Measurements from ENCODE around the gene CMTM2. TPM values are rescaled to one million over a fixed set of nuclear protein-coding genes. Genes with fewer than 3 reads are reported as not detected.

CMTM2 gene
- total RNA-seq, 4 donors from 2014 or later = not detected

DNA sequence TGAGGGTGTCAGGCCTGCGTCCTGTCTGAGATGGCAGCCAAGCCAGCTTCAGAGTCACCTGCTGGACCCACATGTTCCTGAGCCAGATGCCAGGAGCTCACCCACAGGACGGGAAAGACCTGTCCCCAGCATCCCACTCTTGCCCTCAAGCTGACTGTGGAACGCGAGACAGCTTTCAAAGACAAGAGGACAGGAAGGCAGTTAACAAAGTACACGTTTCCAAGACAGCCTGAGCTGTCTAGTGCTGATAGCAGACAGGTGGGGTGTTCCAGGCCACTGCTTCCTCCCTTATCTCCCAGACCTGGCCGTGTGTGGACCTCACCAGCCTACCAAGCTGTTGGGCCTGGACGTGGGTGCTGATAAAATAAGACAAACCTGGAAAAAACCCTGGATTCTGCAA, 38.5 kb downstream of the CMTM2 start:
- Histone ChIP-seq H3K36me3 (peaks cover 27% of the 10 kb centered on the region), H3K4me1 (peaks cover 21% of the 10 kb centered on the region), H3K27me3 (no peaks in the 10 kb centered on the region), H3K4me3 (no peak overlapping the region), H3K9me3 (no peaks in the 10 kb centered on the region), H3K27ac (peak overlapping the region; percentile 68)
- DNase-seq (ENCODE audit: low spot score in 2 of 2) = no peak
- 53% methylated on average over 7 of the region's 7 CpGs for WGBS
- TF ChIP-seq POLR2A (IDR thresholded peaks at IDR 0.05) = no peak

GRCh38 chr16:66618588-66619375, 39.5 kb downstream of the CMTM2 start:
- H3K4me3 ChIP-seq = no peak overlapping the region
- no peaks in the 10 kb centered on the region for H3K27me3 ChIP-seq
- H3K4me1 ChIP-seq = peaks cover 21% of the 10 kb centered on the region
- 24% methylated on average over 7 of the region's 10 CpGs for WGBS
- H3K36me3 ChIP-seq = peaks cover 21% of the 10 kb centered on the region
- no peaks in the 10 kb centered on the region for H3K9me3 ChIP-seq
- no peak for DNase-seq (ENCODE audit: low spot score in 2 of 2)
- peak overlapping the region; percentile 68 for H3K27ac ChIP-seq
- TF ChIP-seq POLR2A (IDR thresholded peaks at IDR 0.05) (no peak), POLR2AphosphoS5 (IDR thresholded peaks at IDR 0.05) (no peak), EP300 (IDR thresholded peaks at IDR 0.05) (no peak)
- TF ChIP-seq, protein P1, sequence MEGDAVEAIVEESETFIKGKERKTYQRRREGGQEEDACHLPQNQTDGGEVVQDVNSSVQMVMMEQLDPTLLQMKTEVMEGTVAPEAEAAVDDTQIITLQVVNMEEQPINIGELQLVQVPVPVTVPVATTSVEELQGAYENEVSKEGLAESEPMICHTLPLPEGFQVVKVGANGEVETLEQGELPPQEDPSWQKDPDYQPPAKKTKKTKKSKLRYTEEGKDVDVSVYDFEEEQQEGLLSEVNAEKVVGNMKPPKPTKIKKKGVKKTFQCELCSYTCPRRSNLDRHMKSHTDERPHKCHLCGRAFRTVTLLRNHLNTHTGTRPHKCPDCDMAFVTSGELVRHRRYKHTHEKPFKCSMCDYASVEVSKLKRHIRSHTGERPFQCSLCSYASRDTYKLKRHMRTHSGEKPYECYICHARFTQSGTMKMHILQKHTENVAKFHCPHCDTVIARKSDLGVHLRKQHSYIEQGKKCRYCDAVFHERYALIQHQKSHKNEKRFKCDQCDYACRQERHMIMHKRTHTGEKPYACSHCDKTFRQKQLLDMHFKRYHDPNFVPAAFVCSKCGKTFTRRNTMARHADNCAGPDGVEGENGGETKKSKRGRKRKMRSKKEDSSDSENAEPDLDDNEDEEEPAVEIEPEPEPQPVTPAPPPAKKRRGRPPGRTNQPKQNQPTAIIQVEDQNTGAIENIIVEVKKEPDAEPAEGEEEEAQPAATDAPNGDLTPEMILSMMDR (IDR thresholded peaks at IDR 0.05) = no peak

- WGBS = 65% methylated on average over 12 of the region's 12 CpGs
- no peak for DNase-seq (ENCODE audit: low spot score in 2 of 2)
- Histone ChIP-seq H3K27me3 (no peaks in the 10 kb centered on the region), H3K4me1 (peaks cover 21% of the 10 kb centered on the region), H3K9me3 (no peaks in the 10 kb centered on the region), H3K4me3 (no peak overlapping the region), H3K36me3 (peaks cover 12% of the 10 kb centered on the region), H3K27ac (peak overlapping the region; percentile 68)
- no peak for TF ChIP-seq EP300 (IDR thresholded peaks at IDR 0.05)
- TF ChIP-seq, protein P1 (IDR thresholded peaks at IDR 0.05) = no peak
- no peak for TF ChIP-seq POLR2AphosphoS5 (IDR thresholded peaks at IDR 0.05)
- TF ChIP-seq POLR2A (IDR thresholded peaks at IDR 0.05) = no peak
Observed at GRCh38 chr16:66619534-66620428, 40.5 kb downstream of the CMTM2 start.

DNA sequence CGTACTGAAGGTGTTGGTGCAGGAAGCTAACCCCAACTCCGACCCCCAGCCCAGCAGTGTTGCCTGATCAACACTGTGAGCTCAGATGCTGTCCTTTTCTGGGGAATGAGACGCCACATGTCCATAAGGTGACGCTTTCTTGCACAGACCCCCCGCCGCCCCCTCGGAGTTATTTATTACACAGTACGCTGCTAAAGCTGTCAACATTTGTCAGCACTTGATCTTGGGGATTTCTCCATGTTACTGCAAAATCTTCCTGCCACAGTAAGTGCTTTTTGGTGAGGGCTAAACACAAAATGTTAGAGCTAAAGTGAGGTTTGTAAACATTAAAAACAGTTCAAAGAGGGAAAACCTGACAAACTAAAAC, 41.1 kb downstream of the CMTM2 start:
- Histone ChIP-seq H3K36me3 (peaks cover 11% of the 10 kb centered on the region), H3K27me3 (no peaks in the 10 kb centered on the region), H3K9me3 (no peaks in the 10 kb centered on the region), H3K4me1 (peaks cover 21% of the 10 kb centered on the region), H3K27ac (no peak overlapping the region), H3K4me3 (no peak overlapping the region)
- 89% methylated on average over 8 of the region's 8 CpGs for WGBS
- DNase-seq (ENCODE audit: low spot score in 2 of 2) = no peak
- TF ChIP-seq, protein P1 (IDR thresholded peaks at IDR 0.05) = no peak
- no peak for TF ChIP-seq EP300 (IDR thresholded peaks at IDR 0.05)
- no peak for TF ChIP-seq POLR2AphosphoS5 (IDR thresholded peaks at IDR 0.05)
- TF ChIP-seq POLR2A (IDR thresholded peaks at IDR 0.05) = no peak

GRCh38 chr16:66621973-66622372, 42.7 kb downstream of the CMTM2 start:
- no peak for DNase-seq (ENCODE audit: low spot score in 2 of 2)
- no peaks in the 10 kb centered on the region for H3K27me3 ChIP-seq
- H3K9me3 ChIP-seq = no peaks in the 10 kb centered on the region
- 88% methylated on average over 14 of the region's 14 CpGs for WGBS
- TF ChIP-seq, protein P1 (IDR thresholded peaks at IDR 0.05) = no peak
- TF ChIP-seq POLR2AphosphoS5 (IDR thresholded peaks at IDR 0.05) (no peak), EP300 (IDR thresholded peaks at IDR 0.05) (no peak), POLR2A (IDR thresholded peaks at IDR 0.05) (no peak)
- H3K4me1 ChIP-seq = peaks cover 24% of the 10 kb centered on the region
- no peak overlapping the region for H3K27ac ChIP-seq
- H3K4me3 ChIP-seq = no peak overlapping the region
- H3K36me3 ChIP-seq = peaks cover 9% of the 10 kb centered on the region

All from suprapubic skin (tissue), 4 donors.